Ureter (tissue), 1 donor: ENCODE data around the gene LRIT2. TPM values are rescaled to one million over a fixed set of nuclear protein-coding genes. Genes with fewer than 3 reads are reported as not detected.

Source experiments
- DNase-seq: peaks from one replicate; pipeline ENCODE4 v3.0.0-alpha.2; 2020; ENCODE audit warnings: low spot score
- total RNA-seq: library from RNA; stranded (reverse); gene quantifications from one replicate; pipeline ENCODE4 v1.2.4, GENCODE V29; 2023
- donor health status: DM: yes; HTN: yes; CAD: no.

LRIT2 gene
- total RNA-seq, 1 donor from 2014 or later, result not detected

DNA sequence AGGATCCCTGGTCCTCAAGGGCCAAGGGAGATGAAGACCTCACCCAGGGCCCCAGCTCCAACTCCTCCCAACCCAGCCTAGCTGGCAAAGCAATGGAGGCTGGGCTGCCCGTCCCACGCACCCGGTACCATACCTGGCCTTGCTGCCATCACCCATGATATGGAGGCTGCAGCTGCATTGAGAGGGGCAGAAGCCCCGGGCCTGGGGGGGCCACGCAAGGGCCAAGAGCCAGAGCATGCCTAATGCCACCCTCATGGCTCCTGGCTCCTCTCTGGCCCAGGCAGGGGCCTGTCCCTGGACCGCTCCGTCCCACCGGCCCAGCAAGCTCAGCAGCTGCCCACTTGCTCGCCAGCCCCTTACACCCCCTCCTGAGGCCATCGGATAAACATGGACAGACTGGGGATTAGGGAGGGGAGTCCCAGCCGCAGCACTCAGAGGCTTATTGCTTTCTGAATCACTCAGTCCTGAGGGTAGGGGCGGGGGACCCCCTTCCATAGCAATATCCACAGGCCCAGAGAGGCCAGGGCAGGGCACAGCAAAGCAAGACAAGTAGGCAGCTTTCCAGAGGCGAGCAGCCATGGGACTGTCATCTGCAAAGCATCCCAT is 15.9 kb upstream of the LRIT2 start, which contains the start of gene LRIT1:
TSS of gene LRIT1 (minus strand) at position 362 of the 606 bp plus-strand sequence. CDS start at position 255, 107 bp downstream.
- no peak for DNase-seq

DNA sequence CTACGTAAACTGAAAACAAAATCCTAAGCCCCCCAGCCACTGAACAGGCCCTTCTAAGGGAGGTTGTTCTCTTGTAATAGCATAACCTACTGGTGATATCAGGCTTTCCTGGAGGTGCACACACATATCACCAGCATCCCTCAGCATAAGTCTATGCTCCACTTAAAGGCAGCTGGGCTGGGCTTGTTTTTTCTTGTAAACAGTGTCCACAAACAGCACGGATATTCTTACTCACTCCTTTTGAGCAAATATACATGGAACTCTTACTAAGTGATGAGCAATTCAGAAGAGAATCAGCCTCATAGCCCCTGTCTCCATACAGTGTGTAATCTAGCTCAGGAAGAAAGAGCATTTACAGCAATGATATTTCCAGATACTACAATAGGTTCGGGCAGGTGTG is 13.6 kb upstream of the LRIT2 start:
- no peak for DNase-seq

GRCh38 chr10:84237199-84238051 is 12.1 kb upstream of the LRIT2 start:
- no peak for DNase-seq

- no peak for DNase-seq
These were observed 11.5 kb upstream of the LRIT2 start for GRCh38 chr10:84236807-84237198.

GRCh38 chr10:84235096-84235495 is 9.8 kb upstream of the LRIT2 start:
- no peak for DNase-seq

GRCh38 chr10:84234479-84234878 is 9.1 kb upstream of the LRIT2 start:
- no peak for DNase-seq

GRCh38 chr10:84233940-84234339 is 8.6 kb upstream of the LRIT2 start:
- no peak for DNase-seq

DNA sequence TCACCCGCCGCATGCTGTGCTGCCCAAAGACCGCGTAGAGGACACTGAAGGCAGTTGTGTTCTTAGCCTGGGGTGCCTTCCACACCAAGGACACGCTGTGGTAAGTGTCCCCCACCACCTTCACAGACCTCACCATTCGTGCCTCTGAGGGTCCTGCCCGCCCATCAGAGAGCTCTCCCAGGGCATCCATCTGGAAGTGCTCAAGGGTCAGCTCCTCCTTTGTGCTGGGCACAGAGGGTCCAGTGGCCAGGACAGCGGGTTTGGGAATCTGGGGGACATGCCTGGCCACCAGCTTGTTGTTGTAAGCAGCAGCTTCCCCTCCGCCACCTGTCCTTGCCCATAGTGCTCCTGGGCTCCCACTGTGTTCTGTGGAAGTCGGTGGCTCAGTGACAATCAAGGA is 7.0 kb upstream of the LRIT2 start:
- DNase-seq, result no peak

GRCh38 chr10:84230359-84230758 is 5.0 kb upstream of the LRIT2 start:
- no peak for DNase-seq

DNA sequence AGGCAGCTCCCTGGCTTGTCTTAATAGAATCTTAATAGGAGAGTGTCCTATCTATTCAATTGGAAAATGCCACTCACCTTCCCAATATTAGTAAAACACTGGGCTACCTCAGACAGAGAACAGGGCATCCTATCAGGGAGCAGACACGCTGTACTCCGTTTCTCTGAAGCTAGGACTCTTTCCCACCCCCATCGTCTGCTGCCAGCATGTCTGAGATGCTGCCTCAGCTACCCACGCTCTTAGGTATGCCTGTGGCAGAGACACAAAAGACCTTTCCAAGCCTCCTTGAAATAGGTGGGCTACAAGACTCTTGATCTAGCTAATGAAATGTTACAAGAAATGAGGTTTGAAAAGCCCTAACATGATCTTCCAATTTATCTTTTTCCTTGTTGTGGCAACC is 2.5 kb upstream of the LRIT2 start:
- no peak for DNase-seq

DNA sequence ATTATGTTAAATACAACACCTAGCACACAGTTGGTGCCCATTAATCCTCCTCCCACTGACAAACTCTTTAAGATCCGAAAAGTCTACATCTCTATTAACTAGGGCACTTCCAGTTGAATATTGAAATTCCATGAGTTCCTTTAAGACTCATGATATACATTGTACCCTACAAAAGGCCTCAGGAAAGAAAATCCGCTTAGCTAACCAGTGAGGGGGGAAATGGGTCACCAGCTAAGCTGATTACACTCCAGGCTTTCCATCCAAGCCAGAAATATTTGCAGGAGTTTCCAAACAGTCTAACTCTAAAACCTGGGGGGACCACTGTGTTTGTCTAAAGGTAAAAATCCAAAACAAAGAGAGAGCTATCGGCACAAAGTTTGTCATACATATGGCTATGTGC is 1.3 kb upstream of the LRIT2 start:
- no peak for DNase-seq

GRCh38 chr10:84224411-84225028 is 824 bp downstream of the LRIT2 start:
- no peak for DNase-seq

GRCh38 chr10:84221916-84222315 is 3.4 kb downstream of the LRIT2 start:
- no peak for DNase-seq

GRCh38 chr10:84217746-84218145 is 7.6 kb downstream of the LRIT2 start:
- no peak for DNase-seq

GRCh38 chr10:84216834-84217233 is 8.5 kb downstream of the LRIT2 start:
- DNase-seq, result no peak

- DNase-seq, result no peak
These were observed 10.6 kb downstream of the LRIT2 start for GRCh38 chr10:84214612-84215235.

DNA sequence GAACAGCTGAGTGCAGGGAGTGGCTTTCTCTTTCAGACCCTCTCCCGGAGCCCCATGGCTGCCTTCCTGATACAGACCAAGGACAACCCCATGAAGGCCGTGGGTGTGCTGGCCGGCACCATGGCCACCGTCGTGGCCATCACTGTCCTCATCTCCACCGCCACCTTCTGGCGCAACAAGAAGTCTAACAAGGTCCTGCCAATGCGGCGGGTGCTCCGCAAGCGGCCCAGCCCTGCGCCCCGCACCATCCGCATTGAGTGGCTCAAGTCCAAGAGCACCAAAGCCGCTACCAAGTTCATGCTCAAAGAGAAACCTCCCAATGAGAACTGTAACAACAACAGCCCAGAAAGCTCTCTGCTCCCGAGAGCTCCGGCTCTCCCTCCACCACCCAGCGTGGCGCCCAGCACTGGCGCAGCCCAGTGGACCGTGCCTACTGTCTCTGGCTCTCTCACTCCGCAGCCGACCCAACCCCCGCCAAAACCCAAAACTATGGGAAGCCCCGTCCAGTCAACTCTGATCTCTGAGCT is 11.2 kb downstream of the LRIT2 start:
- DNase-seq, result no peak

- no peak for DNase-seq
These were observed 12.3 kb downstream of the LRIT2 start for GRCh38 chr10:84213076-84213475.

- no peak for DNase-seq
These were observed 13.3 kb downstream of the LRIT2 start for GRCh38 chr10:84212014-84212413.

DNA sequence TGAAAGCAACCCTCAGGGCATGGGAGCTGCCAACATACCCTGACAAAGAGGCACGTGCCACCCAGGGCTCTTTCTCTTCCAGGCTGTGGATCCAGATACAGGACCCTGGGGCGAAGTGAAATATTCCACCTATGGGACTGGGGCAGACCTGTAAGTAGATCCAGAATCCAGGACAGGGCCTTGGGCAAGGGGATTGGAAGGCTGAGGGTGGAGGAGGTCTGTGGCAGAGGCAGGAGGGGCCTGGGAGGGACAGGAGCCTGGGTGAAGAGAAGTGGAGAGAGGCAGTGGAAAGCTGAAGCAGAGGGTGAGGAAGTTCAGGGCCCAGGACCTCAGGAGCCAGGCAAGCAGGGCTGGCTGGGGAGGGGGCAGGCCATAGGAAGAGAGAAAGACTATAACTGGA is 13.8 kb downstream of the LRIT2 start:
- no peak for DNase-seq

GRCh38 chr10:84208023-84208422 is 17.3 kb downstream of the LRIT2 start:
- DNase-seq, result no peak

DNA sequence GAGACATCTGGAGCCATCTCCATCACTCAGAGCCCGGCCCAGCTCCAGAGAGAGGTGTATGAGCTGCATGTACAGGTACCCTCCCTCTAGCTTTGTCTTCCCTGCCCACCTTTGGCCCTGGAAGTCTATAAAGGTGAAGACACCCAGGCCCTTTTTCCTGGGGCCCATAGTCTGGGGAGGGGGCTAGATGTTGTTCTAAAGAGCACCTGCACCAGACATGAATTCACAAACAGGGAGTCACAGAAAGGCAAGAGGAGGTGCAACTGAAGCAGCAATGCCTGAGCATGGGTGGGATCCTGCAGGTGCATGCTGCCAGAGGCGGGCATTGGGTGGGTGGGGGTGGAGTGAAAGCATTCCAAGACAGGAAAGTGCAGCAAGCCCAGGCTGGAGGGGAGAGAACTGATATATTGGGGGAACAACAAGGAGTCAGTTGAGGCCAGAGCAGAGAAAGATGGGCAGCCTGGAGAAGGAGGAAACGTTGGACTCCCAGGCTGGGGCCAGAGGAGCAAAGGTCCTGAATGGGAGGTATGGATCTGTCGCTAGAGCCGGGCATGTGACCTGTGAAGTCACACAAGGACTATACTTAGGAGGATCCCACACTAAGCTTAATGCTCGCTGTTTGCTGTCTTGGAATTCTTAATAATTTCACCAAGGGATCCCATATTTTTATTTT is 19.4 kb downstream of the LRIT2 start:
- no peak for DNase-seq
